GM12878 (cell line): ENCODE measurements around the gene FANCG.

Experiments
- CHD1 ChIP-seq: IDR thresholded peaks from 2 replicates; pipeline ENCODE4 v1.6.1; 2012; ENCODE audit warnings: low read depth, low read length, improper control_type of control experiment
- FOS ChIP-seq: IDR thresholded peaks from 3 replicates; pipeline ENCODE4 v1.6.1; 2011; ENCODE audit warnings: borderline replicate concordance; ENCODE audit not compliant: insufficient read length; ENCODE audit errors: extremely low read depth
- MTA2 ChIP-seq: fragments of 450-650 bp; IDR thresholded peaks from 2 replicates; pipeline ENCODE4 v1.6.1; 2016; ENCODE audit warnings: low read depth, mild to moderate bottlenecking, moderate library complexity
- MTA3 ChIP-seq: IDR thresholded peaks from 2 replicates; pipeline ENCODE4 v1.6.1; 2012; ENCODE audit warnings: low read length, inconsistent platforms, borderline replicate concordance
- POLR2A ChIP-seq: IDR thresholded peaks from 2 replicates; pipeline ENCODE4 v1.6.1; 2011; ENCODE audit warnings: low read depth, mild to moderate bottlenecking, low read length
- RFX5 ChIP-seq: IDR thresholded peaks from 2 replicates; pipeline ENCODE4 v1.6.1; 2011; ENCODE audit warnings: low read depth, low read length, improper control_type of control experiment
- SP1 ChIP-seq: IDR thresholded peaks from one replicate; pipeline ENCODE4 v1.6.1; 2011; ENCODE audit warnings: low read depth, low read length
- YY1 ChIP-seq: IDR thresholded peaks from 2 replicates; pipeline ENCODE4 v1.6.1; 2011; ENCODE audit warnings: low read depth, mild to moderate bottlenecking, low read length
- TF ChIP-seq, protein P1 (sequence below), 3 experiments: IDR thresholded peaks in 2 of 3; conservative IDR thresholded peaks in 1 of 3; 2 replicates each; pipeline ENCODE4 v1.5.1; 2011; ENCODE audit warnings: low read depth in 3 of 3, low read length in 3 of 3, mild to moderate bottlenecking in 3 of 3, control low read depth in 2 of 3, moderate library complexity in 2 of 3, inconsistent platforms in 1 of 3, mixed read lengths in 1 of 3; ENCODE audit not compliant: control insufficient read depth in 2 of 3, insufficient read depth in 1 of 3; ENCODE audit errors: extremely low read depth in 1 of 3
- TF ChIP-seq, protein P2 (sequence below): IDR thresholded peaks from 2 replicates; pipeline ENCODE4 v1.6.1; 2011; ENCODE audit warnings: low read depth, mild to moderate bottlenecking, low read length, moderate library complexity, borderline replicate concordance; ENCODE audit errors: extremely low read depth

DNA sequence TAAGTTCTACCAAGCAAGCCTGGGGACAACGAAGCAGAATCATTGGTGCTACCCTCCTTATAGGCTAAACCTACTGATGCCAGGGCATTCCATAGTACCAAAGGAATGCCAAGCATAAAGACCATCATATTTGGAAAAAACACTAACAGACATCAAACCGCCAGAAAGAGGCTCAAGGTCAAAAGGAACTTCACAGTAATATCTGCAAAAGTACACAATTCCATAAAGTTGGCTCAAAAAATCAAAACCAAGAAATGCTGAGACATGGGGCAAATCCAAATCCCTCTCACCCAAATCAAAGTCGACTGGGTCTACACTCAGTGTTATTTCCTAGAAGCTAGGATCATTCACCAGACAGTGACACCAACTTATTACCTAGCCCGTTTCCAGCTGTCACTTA lies 10.7 kb downstream of the FANCG start:
- no peak for TF ChIP-seq YY1
- no peak for TF ChIP-seq MTA2
- no peak for TF ChIP-seq MTA3
- TF ChIP-seq, protein P1, sequence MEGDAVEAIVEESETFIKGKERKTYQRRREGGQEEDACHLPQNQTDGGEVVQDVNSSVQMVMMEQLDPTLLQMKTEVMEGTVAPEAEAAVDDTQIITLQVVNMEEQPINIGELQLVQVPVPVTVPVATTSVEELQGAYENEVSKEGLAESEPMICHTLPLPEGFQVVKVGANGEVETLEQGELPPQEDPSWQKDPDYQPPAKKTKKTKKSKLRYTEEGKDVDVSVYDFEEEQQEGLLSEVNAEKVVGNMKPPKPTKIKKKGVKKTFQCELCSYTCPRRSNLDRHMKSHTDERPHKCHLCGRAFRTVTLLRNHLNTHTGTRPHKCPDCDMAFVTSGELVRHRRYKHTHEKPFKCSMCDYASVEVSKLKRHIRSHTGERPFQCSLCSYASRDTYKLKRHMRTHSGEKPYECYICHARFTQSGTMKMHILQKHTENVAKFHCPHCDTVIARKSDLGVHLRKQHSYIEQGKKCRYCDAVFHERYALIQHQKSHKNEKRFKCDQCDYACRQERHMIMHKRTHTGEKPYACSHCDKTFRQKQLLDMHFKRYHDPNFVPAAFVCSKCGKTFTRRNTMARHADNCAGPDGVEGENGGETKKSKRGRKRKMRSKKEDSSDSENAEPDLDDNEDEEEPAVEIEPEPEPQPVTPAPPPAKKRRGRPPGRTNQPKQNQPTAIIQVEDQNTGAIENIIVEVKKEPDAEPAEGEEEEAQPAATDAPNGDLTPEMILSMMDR (IDR thresholded peaks at IDR 0.05 in 2 of 3, conservative IDR thresholded peaks at IDR 0.05 in 1 of 3; ENCODE audit: control insufficient read depth in 2 of 3, extremely low read depth in 1 of 3, insufficient read depth in 1 of 3, low read depth in 3 of 3, low read length in 3 of 3): no peak
- no peak for TF ChIP-seq CHD1
- no peak for TF ChIP-seq RFX5
- TF ChIP-seq POLR2A: no peak
- TF ChIP-seq SP1: no peak
- TF ChIP-seq, protein P2, sequence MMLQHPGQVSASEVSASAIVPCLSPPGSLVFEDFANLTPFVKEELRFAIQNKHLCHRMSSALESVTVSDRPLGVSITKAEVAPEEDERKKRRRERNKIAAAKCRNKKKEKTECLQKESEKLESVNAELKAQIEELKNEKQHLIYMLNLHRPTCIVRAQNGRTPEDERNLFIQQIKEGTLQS: no peak
- no peak for TF ChIP-seq FOS
